ENCODE results near the gene EPO. TPM values are rescaled to one million over a fixed set of nuclear protein-coding genes. Genes with fewer than 3 reads are reported as not detected.

The EPO gene
- total and polyA plus RNA-seq, 2 of the 8 experiments (the other 6 are each of a cell fraction or from before 2014, with no cell fraction given) = 0.42 to 0.95 TPM

DNA sequence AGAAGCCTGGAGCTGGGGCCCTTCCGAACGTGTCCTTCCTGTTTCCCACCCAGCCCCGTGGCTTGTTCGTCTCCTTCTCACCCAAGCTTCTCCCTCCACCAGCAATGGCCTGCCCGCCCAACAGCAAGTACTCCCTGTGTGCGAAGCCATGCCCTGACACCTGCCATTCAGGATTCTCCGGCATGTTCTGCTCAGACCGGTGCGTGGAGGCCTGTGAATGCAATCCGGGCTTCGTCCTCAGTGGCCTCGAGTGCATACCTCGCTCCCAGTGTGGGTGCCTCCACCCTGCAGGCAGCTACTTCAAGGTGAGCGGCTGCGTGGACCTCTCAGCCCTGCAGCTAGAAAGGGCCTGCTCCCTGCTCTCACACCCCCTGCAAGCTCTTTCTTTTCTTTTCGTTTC is 45.0 kb downstream of the EPO start:
- no peak for FAIRE-seq

More for the DNA sequence above, 45.0 kb downstream of the EPO start:
- Histone ChIP-seq H2AFZ (ENCODE audit: low read length) (no peak overlapping the region), H2BK12ac (ENCODE audit: low read depth, low read length) (no peak overlapping the region; the same call in 1 of the 2 replicates), H3K36me3 (ENCODE audit: control insufficient read depth in 2 of 4, insufficient read depth in 4 of 4, low read length in 3 of 4) (no peaks in the 10 kb centered on the region), H3K79me1 (ENCODE audit: low read depth, low read length) (no peaks in the 10 kb centered on the region), H3K18ac (ENCODE audit: extremely low read depth, low read length) (no peak overlapping the region), H3K4me3 (ENCODE audit: extremely low read depth in 1 of 4, insufficient read depth in 2 of 4, low read depth in 3 of 4, low read length in 4 of 4) (no peak overlapping the region), H2BK5ac (ENCODE audit: low read depth, low read length) (peak overlapping the region; percentile 40; the same call in 1 of the 2 replicates), H3K9me3 (ENCODE audit: insufficient read depth in 2 of 2, low read depth in 1 of 2, low read length in 1 of 2) (no peaks in the 10 kb centered on the region), H4K8ac (ENCODE audit: extremely low read depth, insufficient read depth, low read length) (no peak overlapping the region), H3K27ac (ENCODE audit: low read depth, low read length) (no peak overlapping the region), H3K14ac (ENCODE audit: insufficient read length) (no peak overlapping the region), H3K9ac (replicated peaks in 1 of 4; ENCODE audit: extremely low read depth in 1 of 4, low read depth in 3 of 4, low read length in 3 of 4) (no peak overlapping the region), H4K5ac (ENCODE audit: insufficient read length, low read depth, low read length) (no peak overlapping the region), H3K4ac (replicated peaks; ENCODE audit: insufficient read length, low read depth, low read length) (no peak overlapping the region), H2BK15ac (ENCODE audit: low read length) (peak overlapping the region; percentile 36; the same call in 1 of the 2 replicates), H2BK20ac (ENCODE audit: low read length) (no peak overlapping the region), H2BK120ac (replicated peaks; ENCODE audit: low read depth, low read length) (no peak overlapping the region), H2AK5ac (ENCODE audit: low read depth, low read length) (no peak overlapping the region), H3K23ac (ENCODE audit: insufficient read length) (no peak overlapping the region), H4K91ac (replicated peaks; ENCODE audit: insufficient read length, low read length) (no peak overlapping the region), H3K79me2 (ENCODE audit: control insufficient read depth in 1 of 2, insufficient read depth in 2 of 2, low read length in 2 of 2) (no peaks in the 10 kb centered on the region), H3K4me2 (ENCODE audit: insufficient read depth in 1 of 2, low read depth in 2 of 2, low read length in 2 of 2) (no peak overlapping the region), H4K20me1 (replicated peaks in 1 of 2; ENCODE audit: control insufficient read depth in 1 of 2, insufficient read depth in 2 of 2, low read length in 2 of 2) (no peaks in the 10 kb centered on the region), H3K23me2 (ENCODE audit: low read depth, low read length) (0 out of 2 replicates have a peak, but pooled peaks cover 1% of the 10 kb centered on the region), H3K4me1 (replicated peaks in 1 of 4; ENCODE audit: control insufficient read depth in 3 of 4, insufficient read depth in 4 of 4, low read length in 3 of 4) (peaks cover 0 to 2% (median 0%) of the 10 kb centered on the region in 4 experiments; a peak in 3 of 7 replicates), H3K56ac (replicated peaks; ENCODE audit: insufficient read length, low read depth, low read length) (no peak overlapping the region), H3K27me3 (replicated peaks in 1 of 4; ENCODE audit: control insufficient read depth in 3 of 4, extremely low read depth in 1 of 4, insufficient read depth in 3 of 4, low read length in 3 of 4) (no peaks in the 10 kb centered on the region; a peak in 1 of 7 replicates)
- POLR2A ChIA-PET (ENCODE audit: partially characterized antibody) = interaction anchor here (0.7 to 1.6 kb wide), 4 partner anchors 10 to 72 kb away, joined by 3 to 5 read pairs (median 3); no protein-coding TSS in a partner anchor
- CTCF ChIA-PET (ENCODE audit: partially characterized antibody) = interaction anchor here (0.6 to 2.6 kb wide), 13 partner anchors 9 to 221 kb away, joined by 3 to 10 read pairs (median 4); no protein-coding TSS in a partner anchor
- no peak for TF ChIP-seq BCL11A (IDR thresholded peaks at IDR 0.05; ENCODE audit: low read depth in 2 of 2, low read length in 2 of 2)
- TF ChIP-seq BACH1 (IDR thresholded peaks at IDR 0.05; ENCODE audit: low read length) = no peak
- no peak for TF ChIP-seq POLR2AphosphoS5 (IDR thresholded peaks at IDR 0.05; ENCODE audit: low read depth, low read length)
- TF ChIP-seq JUN (IDR thresholded peaks at IDR 0.05; ENCODE audit: low read depth, low read length) = no peak
- TF ChIP-seq SIRT6 (IDR thresholded peaks at IDR 0.05; ENCODE audit: low read length) = no peak
- TF ChIP-seq TAF7 (optimal IDR thresholded peaks at IDR 0.05; ENCODE audit: borderline replicate concordance, low read depth, low read length) = no peak
- TF ChIP-seq KDM4A (IDR thresholded peaks at IDR 0.05; ENCODE audit: low read depth, low read length, severe bottlenecking) = no peak
- no peak for TF ChIP-seq RAD21 (IDR thresholded peaks at IDR 0.05 in 1 of 2, conservative IDR thresholded peaks at IDR 0.05 in 1 of 2; ENCODE audit: low read depth in 2 of 2, low read length in 2 of 2)
- TF ChIP-seq CEBPB (IDR thresholded peaks at IDR 0.05; ENCODE audit: low read depth, low read length) = no peak
- TF ChIP-seq CBX5 (IDR thresholded peaks at IDR 0.05; ENCODE audit: low read depth, low read length) = no peak
- TF ChIP-seq EZH2 (IDR thresholded peaks at IDR 0.05; ENCODE audit: low read depth, low read length, severe bottlenecking) = no peak
- no peak for DNase-seq (ENCODE audit: low read depth in 1 of 2, low spot score in 2 of 2)
- WGBS, 2 experiments (ENCODE audit: extremely low coverage in 1 of 2, insufficient coverage in 1 of 2, insufficient read length in 1 of 2, insufficient replicate concordance in 2 of 2, low coverage in 1 of 2, low lambda C conversion rate in 2 of 2, missing lambda C conversion rate in 1 of 2) = 89% methylated on average over 16 of the region's 16 CpGs; no CpG with 5 or more reads in 1 of the 2 experiments

Measured in H1 (cell line).